GM19452 (cell line): ENCODE measurements around the gene ARFGEF3.

Experiments
- ATAC-seq: cut with Tn5 transposase; IDR thresholded peaks from one replicate; pipeline ENCODE4 v1.9.1; 2021; ENCODE audit not compliant: unreplicated experiment

Gene ARFGEF3

GRCh38 chr6:138162955-138163575 lies 1.3 kb downstream of the ARFGEF3 start:
- ATAC-seq: no peak

- no peak for ATAC-seq
Measured at GRCh38 chr6:138175596-138175995, 13.9 kb downstream of the ARFGEF3 start.

- no peak for ATAC-seq
Measured at GRCh38 chr6:138176652-138177232, 15.0 kb downstream of the ARFGEF3 start.

- no peak for ATAC-seq
Measured at GRCh38 chr6:138182939-138183789, 21.4 kb downstream of the ARFGEF3 start.

GRCh38 chr6:138183790-138184134 lies 22.0 kb downstream of the ARFGEF3 start:
- ATAC-seq: no peak

GRCh38 chr6:138184230-138184629 lies 22.5 kb downstream of the ARFGEF3 start:
- ATAC-seq: no peak

GRCh38 chr6:138187156-138187555 lies 25.4 kb downstream of the ARFGEF3 start:
- ATAC-seq: no peak

GRCh38 chr6:138188278-138188941 lies 26.7 kb downstream of the ARFGEF3 start:
- no peak for ATAC-seq

- no peak for ATAC-seq
Measured at GRCh38 chr6:138194287-138194686, 32.5 kb downstream of the ARFGEF3 start.

- no peak for ATAC-seq
Measured at GRCh38 chr6:138196122-138196738, 34.5 kb downstream of the ARFGEF3 start.

GRCh38 chr6:138197570-138197969 lies 35.8 kb downstream of the ARFGEF3 start:
- no peak for ATAC-seq

GRCh38 chr6:138198430-138199091 lies 36.8 kb downstream of the ARFGEF3 start:
- no peak for ATAC-seq

- no peak for ATAC-seq
Measured at GRCh38 chr6:138201836-138202235, 40.1 kb downstream of the ARFGEF3 start.

- no peak for ATAC-seq
Measured at GRCh38 chr6:138203315-138203714, 41.6 kb downstream of the ARFGEF3 start.

- ATAC-seq: no peak
Measured at GRCh38 chr6:138204303-138204702, 42.6 kb downstream of the ARFGEF3 start.

GRCh38 chr6:138204792-138205384 lies 43.1 kb downstream of the ARFGEF3 start:
- no peak for ATAC-seq

- no peak for ATAC-seq
Measured at GRCh38 chr6:138205437-138206094, 43.8 kb downstream of the ARFGEF3 start.

- ATAC-seq: no peak
Measured at GRCh38 chr6:138206862-138207261, 45.1 kb downstream of the ARFGEF3 start.

GRCh38 chr6:138211048-138211581 lies 49.4 kb downstream of the ARFGEF3 start:
- no peak for ATAC-seq
